A673 (cell line): ENCODE data around the gene METTL25B. TPM values are rescaled to one million over a fixed set of nuclear protein-coding genes. Genes with fewer than 3 reads are reported as not detected.

Experiments used
- BruUV-seq: library from RNA; stranded (reverse); fragments of 400-500 nt; replicated peaks from 2 replicates; lab custom pipeline; 2021; lab: Mats Ljungman, UMichigan
- CTCF ChIA-PET: fragments of 300-600 bp; sonication (Branson Sonifier 250); formaldehyde crosslinking; loops from one replicate; lab custom pipeline; 2022; ENCODE audit warnings: antibody characterized with exemption; lab: Charles Lee
- POLR2A ChIA-PET: fragments of 300-600 bp; sonication (Branson Sonifier 250); formaldehyde crosslinking; loops from one replicate; lab custom pipeline; 2022; ENCODE audit warnings: antibody characterized with exemption; ENCODE audit not compliant: low non-redundant PET; lab: Charles Lee
- DNase-seq: peaks from one replicate; pipeline ENCODE4 v3.0.0-alpha.2; 2015; ENCODE audit warnings: low spot score
- H3K27ac ChIP-seq: fragments of 200-600 bp; sonication (generic); 2 replicates; pipeline ENCODE4 v1.5.1; 2016; ENCODE audit warnings: mixed run types, low read depth, mild to moderate bottlenecking, mixed read lengths, antibody characterized with exemption, low read length; ENCODE audit not compliant: poor library complexity, severe bottlenecking
- H3K27me3 ChIP-seq: fragments of 200-600 bp; sonication (generic); replicated peaks from 2 replicates; pipeline ENCODE4 v1.6.1; 2017; ENCODE audit warnings: mixed run types, low read depth, mild to moderate bottlenecking, mixed read lengths, antibody characterized with exemption, low read length; ENCODE audit not compliant: insufficient read depth, poor library complexity
- H3K36me3 ChIP-seq: fragments of 200-600 bp; sonication (generic); 2 replicates; pipeline ENCODE4 v1.6.1; 2016; ENCODE audit warnings: mixed run types, mild to moderate bottlenecking, mixed read lengths, antibody characterized with exemption, low read length; ENCODE audit not compliant: insufficient read depth, poor library complexity, severe bottlenecking
- H3K4me1 ChIP-seq: fragments of 200-600 bp; sonication (generic); 2 replicates; pipeline ENCODE4 v1.6.1; 2017; ENCODE audit warnings: mixed run types, mild to moderate bottlenecking, mixed read lengths, antibody characterized with exemption, low read length; ENCODE audit not compliant: insufficient read depth, poor library complexity, severe bottlenecking
- H3K4me3 ChIP-seq: fragments of 200-600 bp; sonication (generic); 2 replicates; pipeline ENCODE4 v1.5.1; 2016; ENCODE audit warnings: low read depth, mixed run types, mild to moderate bottlenecking, mixed read lengths, low read length; ENCODE audit not compliant: poor library complexity, severe bottlenecking
- H3K9me3 ChIP-seq: fragments of 200-600 bp; sonication (generic); 2 replicates; pipeline ENCODE4 v1.6.1; 2016; ENCODE audit warnings: mixed run types, low read depth, mild to moderate bottlenecking, mixed read lengths, antibody characterized with exemption, low read length; ENCODE audit not compliant: poor library complexity, severe bottlenecking
- CTCF ChIP-seq: fragments of 300-800, 200-600 bp; sonication (generic); conservative IDR thresholded peaks from 2 replicates; pipeline ENCODE4 v1.5.1; 2017; ENCODE audit warnings: low read depth, mild to moderate bottlenecking, antibody characterized with exemption, low read length, moderate library complexity, mixed read lengths
- EZH2 ChIP-seq: fragments of 200-600 bp; sonication (generic); IDR thresholded peaks from 2 replicates; pipeline ENCODE4 v1.6.1; 2017; ENCODE audit warnings: borderline replicate concordance, low read depth, mild to moderate bottlenecking, mixed read lengths, antibody characterized with exemption, low read length; ENCODE audit not compliant: poor library complexity, severe bottlenecking
- intact Hi-C: fragments of 100-400 bp; cut with micrococcal nuclease; formaldehyde crosslinking; loops from one replicate; pipeline ENCODE4 v1.10.0; 2022; ENCODE audit not compliant: unreplicated experiment
- total RNA-seq: library from RNA; stranded (reverse); gene quantifications from 2 replicates; pipeline ENCODE4 v1.2.3, GENCODE V29; 2021

METTL25B gene
- total RNA-seq, 1 experiment from 2014 or later: 20.2 TPM

DNA sequence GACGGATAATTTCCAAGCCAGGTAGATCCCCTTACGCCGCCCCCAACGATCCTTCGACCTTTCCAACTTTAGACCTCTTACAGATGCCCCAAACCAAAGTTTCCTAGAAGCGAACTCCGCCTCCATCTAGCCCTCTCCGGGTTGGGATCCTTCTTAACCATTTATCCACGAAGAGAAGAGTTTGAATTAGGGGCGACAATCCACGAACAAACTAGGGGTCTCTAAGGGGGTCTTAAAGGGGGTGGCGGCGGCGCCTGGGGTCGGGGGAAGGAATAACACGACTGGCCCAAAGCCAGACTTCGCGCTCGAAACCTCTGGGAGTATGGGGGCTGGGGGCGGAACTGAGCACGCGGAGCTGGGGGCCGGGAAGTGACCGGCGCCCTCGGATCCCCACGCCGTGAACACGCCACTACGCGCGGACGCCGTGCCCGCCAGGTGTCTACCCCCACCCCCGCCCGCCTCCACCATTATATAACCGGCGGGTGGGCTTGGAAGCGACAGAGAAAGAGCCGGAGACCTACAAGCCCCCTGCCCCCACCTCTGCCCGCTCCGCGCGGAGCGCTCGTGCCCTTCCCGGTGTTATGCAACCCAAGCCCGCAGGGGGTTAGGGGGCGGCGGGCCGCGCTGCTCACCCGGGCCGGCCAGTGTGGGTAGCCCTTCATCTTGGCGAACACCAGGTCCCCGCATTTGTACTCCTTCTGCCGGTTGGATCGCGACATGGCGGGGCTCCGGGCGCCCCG lies 22.6 kb downstream of the METTL25B start:
- POLR2A ChIA-PET: interaction anchor here (0.6 to 1.0 kb wide), 3 partner anchors 250 to 1263 kb away, joined by 3 to 18 read pairs (median 7); no protein-coding TSS in a partner anchor

DNA sequence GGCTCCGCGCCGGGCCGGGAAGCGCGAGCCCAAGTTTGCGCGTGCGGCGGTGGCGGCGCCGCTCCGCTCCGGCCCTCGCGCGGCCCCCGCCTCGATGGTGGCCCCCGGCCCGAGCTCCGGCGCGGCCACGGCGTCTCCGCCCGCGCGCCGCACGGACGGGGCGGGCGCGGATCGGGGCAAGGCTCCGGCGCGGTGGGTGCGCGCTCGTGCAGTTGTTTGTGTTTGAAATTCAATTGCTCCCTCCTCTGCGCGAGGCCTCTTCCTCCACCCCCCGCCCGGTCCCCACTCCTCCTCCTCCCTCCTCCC lies 23.1 kb downstream of the METTL25B start, which contains the start of gene HDGF:
Gene HDGF (minus strand): TSS at position 225 of the 306 bp plus-strand sequence. CDS start 246 bp downstream, outside the sequence.
- H3K27ac ChIP-seq: peak within 1 kb of the TSS; percentile 98
- TF ChIP-seq EZH2 (no peak), CTCF (no peak)
- H3K36me3 ChIP-seq: no peaks in the 10 kb centered on the region
- intact Hi-C loops: loop anchor here (2.0 kb wide), 1 partner anchor 15 kb away; the partner anchor contains the start of gene PRCC
- no peaks in the 10 kb centered on the region for H3K27me3 ChIP-seq
- no peak for DNase-seq
- H3K4me1 ChIP-seq: peaks cover 33% of the 10 kb centered on the region
- no TSS peak for BruUV-seq
- peak within 1 kb of the TSS; percentile 92 for H3K4me3 ChIP-seq
- H3K9me3 ChIP-seq: no peaks in the 10 kb centered on the region
- POLR2A ChIA-PET: interaction anchor here (0.6 to 1.0 kb wide), 3 partner anchors 50 to 1263 kb away, joined by 7 to 18 read pairs (median 7); no protein-coding TSS in a partner anchor
- CTCF ChIA-PET: interaction anchor here (1.1 kb wide), 1 partner anchor 25 kb away, joined by 4 read pairs; no protein-coding TSS in a partner anchor

More for the DNA sequence above, 22.6 kb downstream of the METTL25B start:
- no TSS peak for BruUV-seq
- peak overlapping the region; percentile 98 for H3K27ac ChIP-seq
- H3K36me3 ChIP-seq: no peaks in the 10 kb centered on the region
- peak overlapping the region; percentile 92 for H3K4me3 ChIP-seq
- no peak for DNase-seq
- intact Hi-C loops: loop anchor here (2.0 kb wide), 1 partner anchor 16 kb away; the partner anchor contains the start of gene PRCC
- CTCF ChIA-PET: interaction anchor here (1.1 kb wide), 1 partner anchor 25 kb away, joined by 4 read pairs; no protein-coding TSS in a partner anchor
- no peaks in the 10 kb centered on the region for H3K27me3 ChIP-seq
- peaks cover 38% of the 10 kb centered on the region for H3K4me1 ChIP-seq
- H3K9me3 ChIP-seq: no peaks in the 10 kb centered on the region
- no peak for TF ChIP-seq EZH2
- no peak for TF ChIP-seq CTCF

- TF ChIP-seq EZH2 (no peak), CTCF (no peak)
- no peaks in the 10 kb centered on the region for H3K9me3 ChIP-seq
- DNase-seq: peak; percentile 99
- H3K4me1 ChIP-seq: peaks cover 28% of the 10 kb centered on the region
- H3K27ac ChIP-seq: peak overlapping the region; percentile 98
- BruUV-seq: no TSS peak
- ChIA-PET CTCF (interaction anchor here (0.9 to 1.1 kb wide), 2 partner anchors 26 to 108 kb away, joined by 3 to 4 read pairs; no protein-coding TSS in a partner anchor), POLR2A (interaction anchor here (0.6 to 1.0 kb wide), 6 partner anchors 11 to 1327 kb away, joined by 3 to 18 read pairs (median 6); partner anchors contain the start of genes MRPL24 and PRCC)
- H3K4me3 ChIP-seq: peak overlapping the region; percentile 92
- no peaks in the 10 kb centered on the region for H3K27me3 ChIP-seq
- H3K36me3 ChIP-seq: no peaks in the 10 kb centered on the region
- intact Hi-C loops: loop anchor here (2.0 kb wide), 1 partner anchor 15 kb away; the partner anchor contains the start of gene PRCC
These were observed 23.6 kb downstream of the METTL25B start for GRCh38 chr1:156751757-156752481.
